ENCODE data around the gene SLFN12L.
"Not testable (repeated sequence)": the region's sequence is repeated elsewhere in the genome, so short reads cannot be mapped to it uniquely, and the experiment has no call there.

Gene SLFN12L

GRCh38 chr17:35531160-35531559 is 6.3 kb downstream of the SLFN12L start:
- Mint-ChIP-seq H3K9me3 (peaks cover 22% of the 10 kb centered on the region), H3K4me3 (no peak overlapping the region), H3K4me1 (no peaks in the 10 kb centered on the region), H3K36me3 (ENCODE audit: low read depth) (no peaks in the 10 kb centered on the region), H3K27me3 (ENCODE audit: low read depth, poor library complexity) (peaks cover 26% of the 10 kb centered on the region), H3K27ac (no peak overlapping the region)
- TF ChIP-seq, protein P1, sequence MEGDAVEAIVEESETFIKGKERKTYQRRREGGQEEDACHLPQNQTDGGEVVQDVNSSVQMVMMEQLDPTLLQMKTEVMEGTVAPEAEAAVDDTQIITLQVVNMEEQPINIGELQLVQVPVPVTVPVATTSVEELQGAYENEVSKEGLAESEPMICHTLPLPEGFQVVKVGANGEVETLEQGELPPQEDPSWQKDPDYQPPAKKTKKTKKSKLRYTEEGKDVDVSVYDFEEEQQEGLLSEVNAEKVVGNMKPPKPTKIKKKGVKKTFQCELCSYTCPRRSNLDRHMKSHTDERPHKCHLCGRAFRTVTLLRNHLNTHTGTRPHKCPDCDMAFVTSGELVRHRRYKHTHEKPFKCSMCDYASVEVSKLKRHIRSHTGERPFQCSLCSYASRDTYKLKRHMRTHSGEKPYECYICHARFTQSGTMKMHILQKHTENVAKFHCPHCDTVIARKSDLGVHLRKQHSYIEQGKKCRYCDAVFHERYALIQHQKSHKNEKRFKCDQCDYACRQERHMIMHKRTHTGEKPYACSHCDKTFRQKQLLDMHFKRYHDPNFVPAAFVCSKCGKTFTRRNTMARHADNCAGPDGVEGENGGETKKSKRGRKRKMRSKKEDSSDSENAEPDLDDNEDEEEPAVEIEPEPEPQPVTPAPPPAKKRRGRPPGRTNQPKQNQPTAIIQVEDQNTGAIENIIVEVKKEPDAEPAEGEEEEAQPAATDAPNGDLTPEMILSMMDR (IDR thresholded peaks at IDR 0.05): no peak
- no peak for DNase-seq

DNA sequence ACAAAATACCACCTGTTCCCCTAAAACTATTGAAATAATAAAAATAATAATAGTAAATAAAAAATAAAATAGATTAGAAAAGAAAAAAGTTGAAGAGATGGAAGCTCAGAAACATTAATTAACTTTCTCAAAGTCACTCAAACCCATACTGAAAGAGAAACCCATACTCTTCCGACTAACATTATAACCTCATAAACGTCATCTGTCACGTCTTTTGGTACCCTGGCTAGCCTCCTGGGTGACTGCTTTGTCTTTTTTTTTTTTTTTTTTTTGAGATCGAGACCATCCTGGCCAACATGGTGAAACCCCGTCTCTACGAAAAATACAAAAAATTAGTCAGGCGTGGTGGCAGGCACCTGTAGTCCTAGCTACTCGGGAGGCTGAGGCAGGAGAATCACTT is 7.6 kb downstream of the SLFN12L start:
- Mint-ChIP-seq H3K27me3 (ENCODE audit: low read depth, poor library complexity) (peaks cover 38% of the 10 kb centered on the region), H3K9me3 (peaks cover 26% of the 10 kb centered on the region), H3K4me3 (no peak overlapping the region), H3K4me1 (no peaks in the 10 kb centered on the region), H3K36me3 (ENCODE audit: low read depth) (no peaks in the 10 kb centered on the region), H3K27ac (no peak overlapping the region)
- DNase-seq: no peak
- TF ChIP-seq, protein P1 (IDR thresholded peaks at IDR 0.05): no peak

DNA sequence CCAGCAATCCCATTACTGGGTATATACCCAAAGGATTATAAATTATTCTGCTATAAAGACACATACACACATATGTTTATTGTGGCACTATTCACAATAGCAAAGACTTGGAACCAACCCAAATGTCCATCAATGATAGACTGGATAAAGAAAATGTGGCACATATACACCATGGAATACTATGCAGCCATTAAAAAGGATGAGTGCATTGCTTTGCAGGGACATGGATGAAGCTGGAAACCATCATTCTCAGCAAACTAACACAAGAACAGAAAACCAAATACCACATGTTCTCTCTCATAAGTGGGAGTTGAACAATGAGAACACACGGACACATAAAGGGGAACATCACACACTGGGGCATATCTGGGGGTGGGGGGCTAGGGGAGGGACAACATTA is 8.2 kb downstream of the SLFN12L start:
- not testable (repeated sequence) for H3K36me3 Mint-ChIP-seq (ENCODE audit: low read depth); DNase-seq; H3K4me3 Mint-ChIP-seq; H3K27ac Mint-ChIP-seq; H3K4me1 Mint-ChIP-seq
- Mint-ChIP-seq H3K9me3 (peaks cover 27% of the 10 kb centered on the region), H3K27me3 (ENCODE audit: low read depth, poor library complexity) (peaks cover 43% of the 10 kb centered on the region)

- H3K4me1 Mint-ChIP-seq: no peaks in the 10 kb centered on the region
- H3K27me3 Mint-ChIP-seq (ENCODE audit: low read depth, poor library complexity): peaks cover 75% of the 10 kb centered on the region
- no peak for DNase-seq
- TF ChIP-seq, protein P1 (IDR thresholded peaks at IDR 0.05): no peak
- no peak overlapping the region for H3K27ac Mint-ChIP-seq
- peaks cover 20% of the 10 kb centered on the region for H3K9me3 Mint-ChIP-seq
- no peak overlapping the region for H3K4me3 Mint-ChIP-seq
- no peaks in the 10 kb centered on the region for H3K36me3 Mint-ChIP-seq (ENCODE audit: low read depth)
These were observed 14.2 kb downstream of the SLFN12L start for GRCh38 chr17:35523296-35523695.

DNA sequence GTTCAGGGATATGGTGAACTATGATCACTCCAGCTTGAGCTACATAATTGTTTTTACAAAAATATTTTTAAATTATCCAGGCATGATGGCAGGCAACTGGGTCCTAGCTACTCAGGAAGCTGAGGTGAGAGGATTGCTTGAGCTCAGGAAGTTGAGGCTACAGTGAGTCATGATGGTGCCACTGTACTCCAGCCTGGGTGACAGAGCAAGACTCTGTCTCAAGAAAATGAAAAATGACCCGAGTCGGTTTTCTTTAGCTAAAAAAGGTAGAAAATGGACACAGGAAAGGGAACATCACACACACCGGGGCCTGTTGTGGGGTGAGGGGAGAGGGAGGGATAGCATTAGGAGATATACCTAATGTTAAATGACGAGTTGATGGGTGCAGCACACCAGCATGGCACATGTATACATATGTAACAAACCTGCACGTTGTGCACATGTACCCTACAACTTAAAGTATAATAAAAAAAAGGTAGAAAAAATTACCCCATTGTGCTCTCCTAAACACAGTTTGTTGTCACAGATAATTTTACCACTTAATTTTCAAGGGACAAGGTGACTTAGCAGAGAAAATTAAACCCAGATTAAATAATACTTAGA is 15.7 kb downstream of the SLFN12L start:
- Mint-ChIP-seq H3K9me3 (peaks cover 15% of the 10 kb centered on the region), H3K27me3 (ENCODE audit: low read depth, poor library complexity) (peaks cover 73% of the 10 kb centered on the region)
- H3K4me3 Mint-ChIP-seq; H3K36me3 Mint-ChIP-seq (ENCODE audit: low read depth); H3K4me1 Mint-ChIP-seq; DNase-seq; H3K27ac Mint-ChIP-seq: not testable (repeated sequence)

- no peak overlapping the region for H3K27ac Mint-ChIP-seq
- peaks cover 70% of the 10 kb centered on the region for H3K27me3 Mint-ChIP-seq (ENCODE audit: low read depth, poor library complexity)
- H3K4me3 Mint-ChIP-seq: no peak overlapping the region
- no peaks in the 10 kb centered on the region for H3K36me3 Mint-ChIP-seq (ENCODE audit: low read depth)
- no peak for DNase-seq
- H3K9me3 Mint-ChIP-seq: peaks cover 12% of the 10 kb centered on the region
- H3K4me1 Mint-ChIP-seq: no peaks in the 10 kb centered on the region
- TF ChIP-seq, protein P1 (IDR thresholded peaks at IDR 0.05): no peak
These were observed 16.3 kb downstream of the SLFN12L start for GRCh38 chr17:35521150-35521549.

GRCh38 chr17:35519906-35520442 is 17.5 kb downstream of the SLFN12L start:
- Mint-ChIP-seq H3K4me1 (no peaks in the 10 kb centered on the region), H3K9me3 (peaks cover 9% of the 10 kb centered on the region), H3K36me3 (ENCODE audit: low read depth) (no peaks in the 10 kb centered on the region), H3K27ac (no peak overlapping the region), H3K27me3 (ENCODE audit: low read depth, poor library complexity) (peaks cover 67% of the 10 kb centered on the region), H3K4me3 (no peak overlapping the region)
- TF ChIP-seq, protein P1 (IDR thresholded peaks at IDR 0.05): no peak
- DNase-seq: no peak

Measured in nephron progenitor cell (in vitro differentiated cells).